Body of pancreas (tissue), 4 donors: ENCODE measurements around the gene GLDN.

Experiments
- POLR2A ChIP-seq, 3 donors: fragments of 450-650 bp; IDR thresholded peaks; one replicate each; pipeline ENCODE4 v1.6.1; 2016; ENCODE audit warnings: antibody characterized with exemption in 3 of 3, mild to moderate bottlenecking in 2 of 3
- TF ChIP-seq, protein P1 (sequence below), 7 experiments: fragments of 450-650 bp in 4 of 7; fragments of 200-600 bp in 3 of 7; sonication (generic) in 3 of 7; IDR thresholded peaks; one replicate each; pipeline ENCODE4 v1.5.1; 2016 to 2019; ENCODE audit warnings: antibody characterized with exemption in 7 of 7

DNA sequence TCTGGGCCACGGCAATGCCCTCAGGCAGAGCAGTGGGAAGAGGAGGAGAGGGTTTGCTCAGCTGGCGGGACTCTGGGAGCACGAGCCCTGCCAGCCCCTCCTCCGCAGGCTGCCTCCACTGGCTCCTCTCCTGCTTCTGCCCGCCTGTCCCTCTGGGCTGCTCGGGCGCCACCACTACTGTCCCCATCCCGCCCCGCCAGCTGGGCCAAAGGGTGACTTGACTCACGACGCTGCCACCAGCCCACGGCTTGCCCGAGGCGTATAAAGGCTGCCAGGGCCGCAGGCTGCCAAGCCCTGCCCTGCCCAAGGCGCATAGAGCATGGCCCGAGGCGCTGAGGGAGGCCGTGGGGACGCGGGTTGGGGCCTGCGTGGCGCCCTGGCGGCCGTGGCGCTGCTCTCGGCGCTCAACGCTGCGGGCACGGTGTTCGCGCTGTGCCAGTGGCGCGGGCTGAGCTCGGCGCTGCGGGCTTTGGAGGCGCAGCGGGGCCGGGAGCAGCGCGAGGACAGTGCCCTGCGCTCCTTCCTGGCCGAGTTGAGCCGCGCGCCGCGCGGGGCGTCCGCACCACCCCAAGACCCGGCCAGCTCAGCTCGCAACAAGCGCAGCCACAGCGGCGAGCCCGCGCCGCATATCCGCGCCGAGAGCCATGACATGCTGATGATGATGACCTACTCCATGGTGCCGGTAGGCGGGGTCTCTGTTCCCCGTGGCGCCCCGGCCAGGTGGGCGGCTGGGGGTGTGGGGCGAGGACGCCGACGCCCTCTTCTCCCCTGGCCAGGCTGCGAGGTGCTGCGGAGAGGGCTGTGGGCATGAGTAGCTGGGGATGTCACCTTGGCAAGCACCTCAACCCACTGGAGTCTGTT, at the start of gene GLDN:
- TF ChIP-seq, protein P1, sequence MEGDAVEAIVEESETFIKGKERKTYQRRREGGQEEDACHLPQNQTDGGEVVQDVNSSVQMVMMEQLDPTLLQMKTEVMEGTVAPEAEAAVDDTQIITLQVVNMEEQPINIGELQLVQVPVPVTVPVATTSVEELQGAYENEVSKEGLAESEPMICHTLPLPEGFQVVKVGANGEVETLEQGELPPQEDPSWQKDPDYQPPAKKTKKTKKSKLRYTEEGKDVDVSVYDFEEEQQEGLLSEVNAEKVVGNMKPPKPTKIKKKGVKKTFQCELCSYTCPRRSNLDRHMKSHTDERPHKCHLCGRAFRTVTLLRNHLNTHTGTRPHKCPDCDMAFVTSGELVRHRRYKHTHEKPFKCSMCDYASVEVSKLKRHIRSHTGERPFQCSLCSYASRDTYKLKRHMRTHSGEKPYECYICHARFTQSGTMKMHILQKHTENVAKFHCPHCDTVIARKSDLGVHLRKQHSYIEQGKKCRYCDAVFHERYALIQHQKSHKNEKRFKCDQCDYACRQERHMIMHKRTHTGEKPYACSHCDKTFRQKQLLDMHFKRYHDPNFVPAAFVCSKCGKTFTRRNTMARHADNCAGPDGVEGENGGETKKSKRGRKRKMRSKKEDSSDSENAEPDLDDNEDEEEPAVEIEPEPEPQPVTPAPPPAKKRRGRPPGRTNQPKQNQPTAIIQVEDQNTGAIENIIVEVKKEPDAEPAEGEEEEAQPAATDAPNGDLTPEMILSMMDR (IDR thresholded peaks at IDR 0.05): no peak
- no peak for TF ChIP-seq POLR2A (IDR thresholded peaks at IDR 0.05)
